Karpas-422 (cell line): ENCODE data around the gene TOMM6. TPM values are rescaled to one million over a fixed set of nuclear protein-coding genes. Genes with fewer than 3 reads are reported as not detected.

Source experiments
- DNase-seq: peaks from one replicate; pipeline ENCODE4 v3.0.0-alpha.2; 2015
- H2AFZ ChIP-seq: fragments of 200-600 bp; sonication (generic); 2 replicates; pipeline ENCODE4 v1.6.1; 2014; ENCODE audit warnings: antibody characterized with exemption, low read length, mixed read lengths
- H3K27ac ChIP-seq: fragments of 200-600 bp; sonication (generic); 2 replicates; pipeline ENCODE4 v1.5.1; 2014; ENCODE audit warnings: mild to moderate bottlenecking, low read length, moderate library complexity
- H3K27me3 ChIP-seq: fragments of 200-600 bp; sonication (generic); 2 replicates; pipeline ENCODE4 v1.6.1; 2014; ENCODE audit warnings: low read length, mixed read lengths
- H3K36me3 ChIP-seq: fragments of 200-600 bp; sonication (generic); 2 replicates; pipeline ENCODE4 v1.6.1; 2014; ENCODE audit warnings: low read length, mixed read lengths; ENCODE audit not compliant: insufficient read depth
- H3K4me1 ChIP-seq: fragments of 200-600 bp; sonication (generic); 2 replicates; pipeline ENCODE4 v1.6.1; 2014; ENCODE audit warnings: mild to moderate bottlenecking, low read length, mixed read lengths
- H3K4me2 ChIP-seq: fragments of 200-600 bp; sonication (generic); 2 replicates; pipeline ENCODE4 v1.6.1; 2014; ENCODE audit warnings: low read length, low read depth, mild to moderate bottlenecking; ENCODE audit not compliant: poor library complexity, severe bottlenecking
- H3K4me3 ChIP-seq: fragments of 200-600 bp; sonication (generic); 2 replicates; pipeline ENCODE4 v1.5.1; 2014; ENCODE audit warnings: mild to moderate bottlenecking, antibody characterized with exemption, low read length, mixed read lengths
- H3K79me2 ChIP-seq: fragments of 200-600 bp; sonication (generic); 2 replicates; pipeline ENCODE4 v1.6.1; 2014; ENCODE audit warnings: mild to moderate bottlenecking, low read length, mixed read lengths
- H3K9ac ChIP-seq: fragments of 200-600 bp; sonication (generic); 2 replicates; pipeline ENCODE4 v1.6.0; 2014; ENCODE audit warnings: low read length
- H3K9me2 ChIP-seq: fragments of 200-600 bp; sonication (generic), shearing (Covaris generic); replicated peaks from 2 replicates; pipeline ENCODE4 v1.6.0; 2014; ENCODE audit warnings: mild to moderate bottlenecking, low read length, moderate library complexity; ENCODE audit not compliant: insufficient read depth
- H3K9me3 ChIP-seq: fragments of 300-700, 200-600 bp; sonication (generic); 2 replicates; pipeline ENCODE4 v1.6.1; 2014; ENCODE audit warnings: low read length, mixed read lengths
- H4K20me1 ChIP-seq: fragments of 200-600 bp; sonication (generic); 2 replicates; pipeline ENCODE4 v1.6.1; 2014; ENCODE audit warnings: mild to moderate bottlenecking, antibody characterized with exemption, low read length, low read depth; ENCODE audit not compliant: insufficient read depth
- total RNA-seq: library from RNA; depleted of rRNA; stranded (reverse); fragments of >200 nt; shearing (Covaris generic); gene quantifications from 2 replicates; pipeline ENCODE4 v1.2.3, GENCODE V29; 2014; ENCODE audit warnings: low replicate concordance

The TOMM6 gene
- total RNA-seq, 1 experiment from 2014 or later = 229 TPM

DNA sequence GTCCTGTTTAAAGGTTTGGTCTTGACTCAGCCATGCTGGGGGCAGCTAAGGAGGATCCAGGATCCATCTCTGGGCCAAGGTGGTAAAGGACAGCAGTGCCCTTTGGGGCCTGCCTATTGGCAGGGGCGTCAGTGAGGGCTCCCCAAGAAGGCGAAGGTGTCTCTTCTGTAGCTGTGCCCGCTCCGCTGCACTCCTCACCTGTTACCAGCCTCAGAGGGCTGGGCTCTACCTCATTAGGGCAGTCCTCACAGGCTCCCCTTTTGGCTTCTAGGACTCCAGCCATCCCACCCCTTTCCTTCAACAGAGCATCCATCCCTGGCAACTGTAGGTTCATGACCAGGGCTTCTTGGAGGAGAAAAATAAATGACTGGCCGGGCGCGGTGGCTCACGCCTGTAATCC lies 18.1 kb upstream of the TOMM6 start:
- H3K4me2 ChIP-seq = no peak overlapping the region
- no peaks in the 10 kb centered on the region for H4K20me1 ChIP-seq

DNA sequence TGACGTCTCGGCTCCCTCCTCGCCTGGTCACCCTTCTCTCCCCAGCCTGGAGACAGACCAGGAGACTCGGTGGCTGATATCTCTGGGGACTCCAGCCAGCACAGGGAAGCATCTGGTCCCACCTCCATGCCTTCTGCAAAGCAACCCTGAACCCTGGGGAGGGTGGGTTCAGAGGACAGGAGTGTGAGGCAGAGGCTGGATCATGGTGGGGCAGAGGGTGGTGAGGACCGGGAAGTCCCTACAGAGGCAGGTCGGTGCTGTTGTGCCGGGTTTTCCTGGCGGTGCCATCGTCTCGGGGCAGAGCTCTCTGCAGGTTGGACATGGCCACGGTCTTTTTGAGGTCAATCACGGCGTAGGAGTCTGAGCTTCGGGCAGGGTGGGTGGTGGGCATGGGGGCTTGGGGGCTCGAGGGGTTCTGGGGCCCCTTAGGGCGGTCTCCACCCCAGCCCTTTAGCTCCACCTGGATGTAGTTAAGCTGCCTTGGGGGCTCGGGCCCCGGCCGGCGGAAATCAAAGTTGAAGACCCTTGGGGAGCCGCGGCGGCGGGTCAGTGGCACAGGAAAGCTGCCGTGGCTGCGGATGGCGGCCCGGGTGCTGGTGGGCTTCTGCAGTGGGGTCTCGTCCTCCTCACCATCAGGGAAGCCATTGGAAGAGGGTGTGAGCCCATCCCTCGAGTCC lies 17.0 kb upstream of the TOMM6 start:
- H3K4me1 ChIP-seq = peaks cover 14% of the 10 kb centered on the region
- H4K20me1 ChIP-seq = no peaks in the 10 kb centered on the region
- H3K27ac ChIP-seq = no peak overlapping the region
- no peak for DNase-seq
- no peak overlapping the region for H3K4me3 ChIP-seq
- no peak overlapping the region for H2AFZ ChIP-seq
- no peaks in the 10 kb centered on the region for H3K9me2 ChIP-seq
- H3K9me3 ChIP-seq = no peaks in the 10 kb centered on the region
- H3K27me3 ChIP-seq = no peaks in the 10 kb centered on the region
- H3K4me2 ChIP-seq = no peak overlapping the region
- H3K9ac ChIP-seq = no peak overlapping the region
- H3K36me3 ChIP-seq = no peaks in the 10 kb centered on the region
- no peaks in the 10 kb centered on the region for H3K79me2 ChIP-seq

More for the DNA sequence above, 18.1 kb upstream of the TOMM6 start:
- H3K79me2 ChIP-seq = no peaks in the 10 kb centered on the region
- H3K4me3 ChIP-seq = no peak overlapping the region
- no peak for DNase-seq
- H3K27ac ChIP-seq = no peak overlapping the region
- H3K4me1 ChIP-seq = peaks cover 16% of the 10 kb centered on the region
- no peaks in the 10 kb centered on the region for H3K9me3 ChIP-seq
- H3K36me3 ChIP-seq = no peaks in the 10 kb centered on the region
- H3K9me2 ChIP-seq = no peaks in the 10 kb centered on the region
- H2AFZ ChIP-seq = no peak overlapping the region
- no peak overlapping the region for H3K9ac ChIP-seq
- no peaks in the 10 kb centered on the region for H3K27me3 ChIP-seq

DNA sequence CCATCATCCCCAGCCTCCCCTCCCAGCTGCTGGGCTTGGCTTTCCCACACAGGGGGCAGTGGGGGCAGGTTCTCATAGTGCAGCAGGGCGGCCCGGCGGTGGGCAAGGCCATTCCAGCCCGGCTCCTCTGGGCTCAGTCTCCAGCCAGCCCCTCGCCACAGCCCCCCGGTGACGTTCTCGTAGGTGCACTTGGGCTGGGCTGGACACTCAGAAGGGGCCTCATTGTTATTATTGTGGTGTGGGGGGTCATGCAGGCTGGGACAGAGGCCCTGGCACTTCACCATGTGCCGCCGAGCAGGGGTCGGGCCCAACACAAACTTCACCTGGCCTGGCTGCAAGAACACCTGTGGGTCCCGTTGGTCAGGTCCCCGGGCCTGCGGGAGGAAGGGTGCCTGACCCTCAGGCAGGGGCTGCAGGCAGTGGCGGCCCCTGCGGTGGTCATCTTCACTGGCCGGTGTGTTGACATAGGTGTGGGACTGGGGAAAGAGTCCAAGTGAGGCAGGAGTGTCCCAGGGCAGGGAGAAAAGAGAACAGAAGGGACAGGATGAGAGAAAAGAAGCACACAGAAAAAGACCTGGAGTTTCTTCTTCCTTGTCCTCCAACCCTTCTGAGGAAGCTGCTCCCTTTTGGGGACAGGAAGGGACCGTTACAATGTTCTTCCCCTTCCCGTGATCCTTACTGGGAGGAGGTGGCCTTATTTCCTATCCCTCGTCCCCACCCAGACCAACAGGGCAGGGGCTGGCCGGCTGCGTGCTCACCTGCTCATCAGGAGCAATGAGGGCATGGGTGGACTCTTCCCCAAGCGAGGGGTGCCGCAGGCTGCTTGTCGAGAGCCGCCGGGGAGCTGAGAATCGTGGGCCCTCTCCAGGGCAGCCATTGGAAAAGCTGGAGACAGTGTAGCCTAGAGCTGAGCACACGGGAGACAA lies 16.2 kb upstream of the TOMM6 start:
- H3K79me2 ChIP-seq = no peaks in the 10 kb centered on the region

GRCh38 chr6:41774841-41775240 lies 12.7 kb upstream of the TOMM6 start:
- H3K36me3 ChIP-seq = no peaks in the 10 kb centered on the region
- no peaks in the 10 kb centered on the region for H4K20me1 ChIP-seq

More for the DNA sequence above, 16.2 kb upstream of the TOMM6 start:
- Histone ChIP-seq H3K27ac (no peak overlapping the region), H3K4me3 (no peak overlapping the region), H3K27me3 (no peaks in the 10 kb centered on the region), H3K9ac (no peak overlapping the region), H3K9me2 (no peaks in the 10 kb centered on the region), H3K4me2 (no peak overlapping the region), H3K4me1 (peaks cover 14% of the 10 kb centered on the region), H3K36me3 (no peaks in the 10 kb centered on the region), H2AFZ (no peak overlapping the region), H4K20me1 (no peaks in the 10 kb centered on the region), H3K9me3 (no peaks in the 10 kb centered on the region)
- DNase-seq = no peak

GRCh38 chr6:41775293-41775882 lies 12.1 kb upstream of the TOMM6 start:
- no peak overlapping the region for H3K4me3 ChIP-seq
- peaks cover 10% of the 10 kb centered on the region for H3K79me2 ChIP-seq
- no peak for DNase-seq
- no peaks in the 10 kb centered on the region for H3K36me3 ChIP-seq
- H3K27ac ChIP-seq = no peak overlapping the region
- H2AFZ ChIP-seq = no peak overlapping the region
- H3K9me3 ChIP-seq = no peaks in the 10 kb centered on the region
- no peak overlapping the region for H3K9ac ChIP-seq
- H3K9me2 ChIP-seq = no peaks in the 10 kb centered on the region
- no peak overlapping the region for H3K4me2 ChIP-seq
- peaks cover 18% of the 10 kb centered on the region for H3K4me1 ChIP-seq
- H3K27me3 ChIP-seq = no peaks in the 10 kb centered on the region
- H4K20me1 ChIP-seq = no peaks in the 10 kb centered on the region

More at GRCh38 chr6:41774841-41775240, 12.7 kb upstream of the TOMM6 start:
- H3K27ac ChIP-seq = no peak overlapping the region
- no peak overlapping the region for H3K9ac ChIP-seq
- H3K4me3 ChIP-seq = no peak overlapping the region
- peaks cover 18% of the 10 kb centered on the region for H3K4me1 ChIP-seq
- H2AFZ ChIP-seq = no peak overlapping the region
- H3K27me3 ChIP-seq = no peaks in the 10 kb centered on the region
- no peak overlapping the region for H3K4me2 ChIP-seq
- no peaks in the 10 kb centered on the region for H3K9me2 ChIP-seq
- peaks cover 10% of the 10 kb centered on the region for H3K79me2 ChIP-seq
- H3K9me3 ChIP-seq = no peaks in the 10 kb centered on the region
- DNase-seq = no peak

DNA sequence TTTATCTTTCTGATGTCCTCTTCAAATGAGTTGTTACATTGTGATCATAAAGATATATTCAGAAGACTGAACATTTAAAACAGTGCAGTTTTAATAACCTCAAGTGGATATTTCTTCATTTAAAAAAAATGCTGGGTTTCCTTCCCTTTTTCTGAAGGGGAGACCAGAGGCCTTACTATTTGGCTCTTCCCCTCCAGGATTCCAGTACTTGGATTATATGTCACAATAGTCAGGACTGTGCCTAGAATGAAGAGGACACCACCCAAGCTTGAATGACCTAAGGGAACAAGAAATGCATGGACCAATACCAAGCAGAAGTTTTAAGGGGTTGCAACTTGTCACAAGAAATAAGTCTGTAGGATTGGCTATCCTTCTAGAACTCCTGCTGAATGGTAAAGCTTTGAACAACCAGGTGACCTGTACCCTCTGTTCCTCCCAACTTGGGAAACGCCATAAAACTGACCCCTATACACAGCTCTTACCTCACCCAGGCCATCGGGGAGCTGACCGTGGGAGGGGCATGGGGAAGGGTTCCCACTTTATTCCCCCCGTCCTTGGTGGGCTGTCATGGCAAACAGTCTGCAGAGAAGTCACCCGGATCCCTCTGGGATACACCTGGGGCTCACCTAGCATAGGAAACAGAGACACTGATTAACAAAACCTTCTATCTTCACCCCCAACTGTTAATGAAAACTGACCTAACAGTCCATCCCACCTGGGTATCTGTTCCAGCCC lies 9.8 kb upstream of the TOMM6 start:
- no peak for DNase-seq
- peaks cover 29% of the 10 kb centered on the region for H3K4me1 ChIP-seq
- H3K4me3 ChIP-seq = no peak overlapping the region
- peak overlapping the region; percentile 94; the same call in 1 of the 2 replicates for H3K9ac ChIP-seq
- no peaks in the 10 kb centered on the region for H3K9me2 ChIP-seq
- peak overlapping the region; percentile 96 for H3K4me2 ChIP-seq
- H3K9me3 ChIP-seq = no peaks in the 10 kb centered on the region
- no peak overlapping the region for H3K27ac ChIP-seq
- H2AFZ ChIP-seq = no peak overlapping the region
- no peaks in the 10 kb centered on the region for H3K27me3 ChIP-seq
- peaks cover 10% of the 10 kb centered on the region for H3K79me2 ChIP-seq
- H3K36me3 ChIP-seq = no peaks in the 10 kb centered on the region
- no peaks in the 10 kb centered on the region for H4K20me1 ChIP-seq

- H3K27ac ChIP-seq = no peak overlapping the region
- H3K9me3 ChIP-seq = no peaks in the 10 kb centered on the region
- H3K36me3 ChIP-seq = no peaks in the 10 kb centered on the region
- DNase-seq = no peak
- H4K20me1 ChIP-seq = no peaks in the 10 kb centered on the region
- H3K9me2 ChIP-seq = no peaks in the 10 kb centered on the region
- peak overlapping the region; percentile 93 for H3K4me3 ChIP-seq
- peaks cover 29% of the 10 kb centered on the region for H3K4me1 ChIP-seq
- H2AFZ ChIP-seq = no peak overlapping the region
- peaks cover 10% of the 10 kb centered on the region for H3K79me2 ChIP-seq
- H3K27me3 ChIP-seq = no peaks in the 10 kb centered on the region
- peak overlapping the region; percentile 96 for H3K4me2 ChIP-seq
- H3K9ac ChIP-seq = peak overlapping the region; percentile 94
Measured at GRCh38 chr6:41778895-41779294, 8.6 kb upstream of the TOMM6 start.
